ENCODE measurements around the gene SELENOW. TPM values are rescaled to one million over a fixed set of nuclear protein-coding genes. Genes with fewer than 3 reads are reported as not detected.
"Not testable (repeated sequence)": the region's sequence is repeated elsewhere in the genome, so short reads cannot be mapped to it uniquely, and the experiment has no call there.

Gene SELENOW
- total RNA-seq, 1 donor from 2014 or later: 1,241 TPM

DNA sequence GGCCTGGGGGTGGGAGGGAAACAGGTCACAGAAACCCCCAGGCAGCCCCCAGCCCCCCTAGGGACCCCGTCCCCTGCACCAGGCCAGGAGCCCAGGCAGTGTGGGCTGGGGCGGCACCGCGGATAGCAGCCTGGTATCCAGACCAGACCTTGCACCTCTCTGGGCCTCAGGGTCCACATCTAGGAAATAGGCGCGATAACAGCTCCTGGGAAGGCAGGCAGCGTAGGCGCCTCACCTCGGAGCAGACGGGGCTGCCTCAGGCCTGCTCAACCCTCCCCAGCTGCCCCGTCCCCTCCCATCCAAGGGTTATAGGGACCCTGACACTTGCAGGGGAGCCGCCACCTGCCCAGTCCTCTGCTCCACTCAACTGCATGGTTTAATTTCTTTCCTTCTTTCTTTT, 25.2 kb downstream of the SELENOW start:
- intact Hi-C loops (cut with DNase I); ATAC-seq (ENCODE audit: poor library complexity); DNase-seq: not testable (repeated sequence)

DNA sequence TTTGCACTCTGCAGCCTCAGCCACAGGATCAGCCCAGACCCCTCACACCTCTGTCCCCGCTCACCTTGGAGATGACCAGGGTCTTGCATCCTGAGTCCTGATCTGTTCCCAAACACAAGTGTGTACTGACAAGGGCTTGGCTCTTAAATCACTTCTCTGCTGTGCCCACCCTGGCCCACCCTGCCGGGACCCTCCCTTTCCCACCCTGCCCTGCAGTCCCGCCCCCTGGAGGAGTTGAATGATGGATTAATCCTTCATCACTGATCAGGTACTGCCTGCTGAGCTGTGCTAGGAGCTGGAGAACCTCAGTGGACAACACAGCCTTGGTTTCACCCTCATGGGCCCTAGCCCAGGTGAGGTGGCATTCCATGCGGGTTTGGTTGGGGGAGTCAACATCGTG, 25.9 kb downstream of the SELENOW start, which contains the start of gene TPRX1:
TPRX1 (minus strand) TSS at position 101 of the 400 bp plus-strand sequence; CDS start at position 89, 12 bp downstream.
- intact Hi-C loops (cut with DNase I); DNase-seq; ATAC-seq (ENCODE audit: poor library complexity): not testable (repeated sequence)

DNA sequence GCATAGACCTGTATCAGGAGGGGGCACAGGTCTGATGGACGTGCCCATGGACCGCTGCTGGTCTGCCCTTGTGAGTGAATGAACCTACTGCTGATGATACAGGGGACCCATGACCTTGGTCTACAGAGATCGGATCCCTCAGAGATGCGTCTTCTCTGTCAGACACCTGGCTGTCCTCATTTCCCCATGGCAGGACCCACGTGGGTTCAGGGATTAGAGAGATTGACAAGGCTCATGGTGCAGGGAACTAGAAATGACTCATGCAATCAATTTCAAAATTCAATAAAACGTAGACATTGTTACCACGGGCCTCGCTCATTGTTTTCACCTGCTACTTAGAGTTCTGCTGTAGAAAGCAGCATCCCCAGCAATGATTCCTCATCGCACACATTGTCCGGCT, 26.8 kb downstream of the SELENOW start:
- intact Hi-C loops (cut with DNase I): no loop called here
- DNase-seq (no peak), ATAC-seq (ENCODE audit: poor library complexity) (no peak)

DNA sequence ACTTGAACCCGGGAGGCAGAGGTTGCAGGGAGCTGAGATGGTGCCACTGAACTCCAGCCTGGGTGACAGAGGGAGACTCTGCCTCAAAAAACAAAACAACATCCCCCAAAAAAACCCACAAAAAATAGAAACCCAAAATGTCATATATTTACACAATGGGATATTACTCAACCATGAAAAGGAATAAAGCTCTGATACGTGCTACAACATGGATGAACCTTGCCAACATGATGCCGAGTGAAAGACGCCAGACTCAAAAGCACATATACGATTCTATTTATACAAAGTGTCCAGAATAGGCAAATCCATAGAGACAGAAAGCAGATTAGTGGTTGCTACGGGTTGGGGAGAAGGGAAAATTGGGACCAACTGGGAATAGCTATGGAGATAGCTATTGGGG, 27.9 kb downstream of the SELENOW start:
- intact Hi-C loops (cut with DNase I): no loop called here
- DNase-seq (no peak), ATAC-seq (ENCODE audit: poor library complexity) (no peak)

DNA sequence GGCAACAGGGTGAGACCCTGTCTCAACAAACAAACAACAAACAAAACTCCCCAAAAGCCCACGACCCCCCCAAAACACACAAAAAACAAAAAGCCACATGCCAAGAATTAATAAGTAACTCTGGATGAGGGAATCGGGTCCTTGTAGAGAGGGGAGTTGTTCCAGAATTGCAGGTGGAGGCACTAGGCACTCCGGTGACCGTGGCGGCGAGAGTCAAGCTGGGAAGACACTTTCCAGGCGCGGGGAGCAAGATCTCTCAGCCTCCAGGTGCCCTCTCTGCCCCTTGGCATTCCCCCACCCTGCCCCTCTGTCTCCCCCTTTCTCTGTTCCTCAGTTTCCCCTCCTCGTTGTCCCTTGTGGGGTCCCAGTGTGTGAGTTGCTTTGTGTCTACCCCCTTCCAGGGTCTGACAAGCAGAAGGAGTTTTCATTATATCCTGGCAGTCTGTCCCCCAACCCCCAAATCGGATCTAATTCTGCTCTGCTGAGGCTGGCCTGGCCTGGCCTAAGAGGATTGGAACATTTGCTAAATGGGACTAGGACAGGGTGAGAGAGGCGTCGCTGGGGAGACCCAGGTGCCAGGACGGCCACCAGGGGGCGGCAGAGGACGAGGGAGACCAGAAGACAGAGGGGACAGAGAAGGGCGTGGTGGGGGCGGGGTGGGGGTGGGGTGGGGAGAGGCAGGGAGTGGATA, 34.9 kb downstream of the SELENOW start:
- peak; percentile 82 for DNase-seq
- ATAC-seq (ENCODE audit: poor library complexity): peak; percentile 72
- intact Hi-C loops (cut with DNase I): no loop called here

DNA sequence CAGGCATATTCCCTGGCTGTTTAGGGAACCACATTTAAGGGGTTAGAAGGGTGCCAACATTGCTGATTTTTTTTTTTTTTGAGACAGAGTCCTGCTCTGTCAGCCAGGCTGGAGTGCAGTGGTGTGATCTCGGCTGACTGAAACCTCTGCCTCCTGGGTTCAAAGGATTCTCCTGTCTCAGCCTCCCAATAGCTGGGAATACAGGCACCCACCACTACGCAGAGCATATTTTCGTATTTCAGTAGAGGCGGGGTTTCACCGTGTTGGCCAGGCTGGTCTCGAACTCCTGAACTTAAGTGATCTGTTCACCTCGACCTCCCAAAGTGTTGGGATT, 35.5 kb downstream of the SELENOW start:
- no peak for ATAC-seq (ENCODE audit: poor library complexity)
- no peak for DNase-seq
- intact Hi-C loops (cut with DNase I): no loop called here

DNA sequence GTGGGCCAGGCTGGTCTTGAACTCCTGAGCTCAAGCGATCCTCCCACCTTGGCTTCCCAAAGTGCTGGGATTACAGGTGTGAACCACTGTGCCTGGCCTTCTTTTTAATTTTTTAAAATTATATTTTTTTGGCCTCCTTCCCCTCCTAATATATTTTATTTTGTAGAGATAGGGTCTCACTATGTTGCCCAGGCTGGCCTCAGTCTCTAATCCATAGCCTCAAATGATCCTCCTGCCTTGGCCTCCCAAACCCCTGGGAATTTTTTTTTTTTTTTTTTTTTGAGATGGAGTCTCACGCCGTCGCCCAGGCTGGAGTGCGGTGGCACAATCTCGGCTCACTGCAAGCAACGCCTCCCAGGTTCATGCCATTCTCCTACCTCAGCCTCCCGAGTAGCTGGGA, 37.8 kb downstream of the SELENOW start:
- intact Hi-C loops (cut with DNase I); DNase-seq; ATAC-seq (ENCODE audit: poor library complexity): not testable (repeated sequence)

DNA sequence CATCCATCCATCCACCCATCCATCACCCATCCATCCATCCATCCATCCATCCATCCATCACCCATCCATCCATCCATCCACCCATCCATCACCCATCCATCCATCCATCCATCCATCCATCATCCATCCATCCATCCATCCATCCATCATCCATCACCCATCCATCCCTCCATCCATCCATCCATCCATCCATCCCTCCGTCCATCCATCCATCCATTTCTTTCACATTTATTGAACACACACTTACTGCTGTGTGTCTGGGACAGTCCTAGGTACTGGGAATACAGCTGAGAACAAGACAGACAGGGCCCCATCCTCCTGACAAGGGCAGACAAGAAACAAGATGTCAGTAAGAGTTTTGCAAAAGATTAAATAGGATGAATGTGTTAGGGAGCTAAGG, 39.7 kb downstream of the SELENOW start:
- DNase-seq; ATAC-seq (ENCODE audit: poor library complexity); intact Hi-C loops (cut with DNase I): not testable (repeated sequence)

DNA sequence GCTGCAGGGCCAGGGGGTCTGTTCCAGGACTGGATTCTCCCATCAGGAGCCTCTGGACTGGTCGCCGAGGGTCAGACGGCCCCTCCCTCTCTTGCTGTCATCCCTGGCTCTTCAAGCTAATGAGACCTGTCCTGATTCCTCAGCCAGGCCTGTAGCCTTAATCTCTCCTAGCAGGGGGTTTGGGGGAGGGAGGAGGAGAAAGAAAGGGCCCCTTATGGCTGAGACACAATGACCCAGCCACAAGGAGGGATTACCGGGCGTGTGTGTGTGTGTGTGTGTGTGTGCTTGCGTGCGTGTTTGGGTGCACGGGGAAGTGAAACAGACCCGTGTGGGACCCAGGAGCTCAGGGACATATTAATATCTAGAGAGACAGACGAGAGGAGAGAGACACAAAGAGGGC, 41.4 kb downstream of the SELENOW start:
- no peak for ATAC-seq (ENCODE audit: poor library complexity)
- DNase-seq: no peak
- intact Hi-C loops (cut with DNase I): no loop called here

DNA sequence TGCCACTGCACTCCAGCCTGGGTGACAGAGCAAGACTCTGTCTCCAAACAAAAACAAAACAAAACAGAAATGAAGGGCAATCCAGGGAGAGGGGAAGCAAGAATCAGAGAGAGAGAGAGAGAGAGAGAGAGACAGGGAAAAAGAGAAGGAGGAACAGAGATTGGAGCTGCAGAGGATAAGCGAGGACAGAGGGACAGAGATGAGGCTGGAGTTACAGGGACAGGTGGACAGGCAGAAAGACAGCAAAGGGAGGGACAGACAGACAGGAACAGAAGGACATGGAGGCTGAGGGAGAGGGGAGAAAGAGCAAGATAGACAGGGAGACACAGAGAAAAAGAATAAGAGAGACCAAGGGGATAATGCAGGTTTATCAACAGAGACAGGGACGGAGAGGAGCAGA, 41.9 kb downstream of the SELENOW start:
- ATAC-seq (ENCODE audit: poor library complexity): no peak
- no peak for DNase-seq
- intact Hi-C loops (cut with DNase I): no loop called here

DNA sequence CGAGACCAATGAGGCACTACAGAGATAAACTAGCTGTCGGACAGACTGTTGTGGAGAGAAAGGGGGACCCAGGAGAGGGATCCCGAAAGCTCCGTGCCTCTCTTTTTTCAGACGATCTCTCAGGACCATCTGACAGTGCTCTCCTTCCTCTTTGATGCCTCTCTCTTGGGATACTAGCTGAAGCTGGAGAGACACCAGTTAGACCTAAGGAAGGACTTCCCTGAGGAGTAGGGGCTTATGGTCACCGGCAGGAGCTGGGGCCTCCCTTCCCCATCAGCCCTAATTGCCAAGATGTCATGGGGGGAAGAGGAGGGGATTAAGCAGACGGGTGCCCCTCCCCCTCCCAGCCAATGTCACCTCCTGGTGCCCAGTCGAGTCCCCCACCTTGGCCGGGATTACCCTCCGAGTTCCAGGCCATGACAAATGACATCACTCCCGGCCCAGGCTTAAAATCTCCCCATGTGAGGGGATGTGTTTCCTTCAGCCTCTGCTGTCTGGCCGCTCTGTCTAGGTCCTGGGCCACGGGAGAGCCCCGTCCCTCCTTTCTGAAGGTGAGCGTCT, 43.0 kb downstream of the SELENOW start, which contains the start of gene CRX:
CRX (plus strand) TSS at position 478 of the 561 bp plus-strand sequence. CDS start 12,507 bp downstream, outside the sequence.
- intact Hi-C loops (cut with DNase I): no loop called here
- no peak for DNase-seq
- ATAC-seq (ENCODE audit: poor library complexity): no peak

DNA sequence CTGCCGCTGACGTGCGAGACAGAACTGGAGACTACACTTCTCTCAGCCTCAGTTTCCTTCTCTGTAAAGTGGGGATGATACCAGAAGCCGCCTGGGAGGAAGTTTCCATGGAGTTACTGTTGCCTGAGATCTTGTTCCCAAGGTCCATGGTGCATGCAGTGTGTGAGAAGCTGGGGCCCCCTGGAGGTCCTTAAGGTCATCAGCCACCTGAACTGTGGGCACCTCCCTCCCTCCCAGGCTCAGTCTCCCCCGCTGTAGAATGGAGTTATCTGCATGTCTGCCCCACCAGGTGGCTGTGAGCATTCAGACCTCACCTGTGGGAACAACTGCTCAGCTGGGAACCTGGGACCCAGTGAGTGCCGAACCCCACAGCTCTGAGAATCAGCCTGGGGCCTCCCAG, 45.9 kb downstream of the SELENOW start:
- intact Hi-C loops (cut with DNase I): no loop called here
- ATAC-seq (ENCODE audit: poor library complexity) (no peak), DNase-seq (no peak)

DNA sequence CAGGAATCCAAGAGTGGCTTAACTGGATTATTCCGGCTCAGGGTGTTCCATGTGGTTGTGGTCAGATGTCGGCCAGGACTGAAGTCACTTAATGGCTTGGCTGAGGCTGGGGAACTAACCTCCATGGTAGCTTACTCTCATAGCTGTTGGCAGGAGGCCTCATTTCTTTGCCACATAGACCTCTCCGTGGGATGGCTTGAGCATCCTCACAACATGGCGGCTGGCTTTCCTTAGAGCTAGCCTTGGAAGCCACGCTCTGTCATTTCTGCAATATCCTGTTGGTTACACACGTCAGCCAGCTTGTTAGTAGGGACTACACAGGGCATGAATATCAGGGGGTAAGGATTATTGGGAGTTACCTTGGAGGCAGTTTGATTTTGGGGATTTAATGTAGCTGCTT, 48.3 kb downstream of the SELENOW start:
- intact Hi-C loops (cut with DNase I): no loop called here
- no peak for DNase-seq
- ATAC-seq (ENCODE audit: poor library complexity): no peak

DNA sequence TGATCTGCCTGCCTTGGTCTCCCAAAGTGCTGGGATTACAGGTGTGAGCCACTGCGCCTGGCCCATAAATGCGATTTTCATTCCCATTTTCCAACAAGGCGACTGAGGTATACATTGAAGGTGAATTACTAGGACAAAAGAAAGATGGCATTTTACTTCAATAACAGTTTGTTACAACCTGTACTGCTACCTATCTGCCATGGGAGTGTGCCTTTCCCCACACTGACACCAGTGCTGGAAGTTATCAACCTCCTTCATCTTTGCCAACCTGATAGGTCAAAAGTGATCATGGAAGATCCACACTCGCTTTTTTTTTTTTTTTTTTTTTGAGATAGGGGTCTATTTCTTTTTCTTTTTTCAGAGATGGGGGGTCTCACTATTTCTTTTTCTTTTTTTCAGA, 54.2 kb downstream of the SELENOW start:
- intact Hi-C loops (cut with DNase I): no loop called here
- no peak for ATAC-seq (ENCODE audit: poor library complexity)

More for the DNA sequence above, 54.2 kb downstream of the SELENOW start:
- no peak for DNase-seq

Other genes starting within 250 kb of the SELENOW start
- 0.35 TPM for gene ZNF541, start 205.6 kb upstream of the SELENOW start, total RNA-seq
- gene BICRA, start 169.6 kb upstream of the SELENOW start, total RNA-seq: 7.2 TPM
- gene EHD2, start 65.3 kb upstream of the SELENOW start, total RNA-seq: 45.2 TPM
- 153 TPM for gene NOP53, start 33.2 kb upstream of the SELENOW start, total RNA-seq
- gene TPRX1, start 25.8 kb downstream of the SELENOW start, total RNA-seq: not detected
- not detected for gene CRX, start 43.2 kb downstream of the SELENOW start, total RNA-seq
- gene TPRX2, start 80.5 kb downstream of the SELENOW start, total RNA-seq: not detected
- not detected for gene SULT2A1, start 107.6 kb downstream of the SELENOW start, total RNA-seq
- not detected for gene BSPH1, start 213.5 kb downstream of the SELENOW start, total RNA-seq
- not detected for gene ELSPBP1, start 215.9 kb downstream of the SELENOW start, total RNA-seq